HEK293T (cell line): Measurements from ENCODE around the gene ATIC.

Source experiments
- BHLHE40 ChIP-seq: fragments of 450-650 bp; IDR thresholded peaks from 2 replicates; pipeline ENCODE4 v1.6.1; 2016; ENCODE audit warnings: mild to moderate bottlenecking, moderate library complexity, borderline replicate concordance
- FOXA1 ChIP-seq: fragments of 450-650 bp; IDR thresholded peaks from 2 replicates; pipeline ENCODE4 v1.6.1; 2016; ENCODE audit warnings: mild to moderate bottlenecking
- FOXM1 ChIP-seq: fragments of 450-650 bp; IDR thresholded peaks from 2 replicates; pipeline ENCODE4 v1.6.1; 2017; ENCODE audit warnings: mild to moderate bottlenecking, borderline replicate concordance
- HDGF ChIP-seq: fragments of 450-650 bp; IDR thresholded peaks from 2 replicates; pipeline ENCODE4 v1.6.1; 2017; ENCODE audit warnings: antibody characterized with exemption, borderline replicate concordance
- L3MBTL2 ChIP-seq: fragments of 450-650 bp; conservative IDR thresholded peaks from 2 replicates; pipeline ENCODE4 v1.6.1; 2016; ENCODE audit warnings: mild to moderate bottlenecking
- PKNOX1 ChIP-seq: fragments of 450-650 bp; IDR thresholded peaks from 2 replicates; pipeline ENCODE4 v1.6.1; 2016
- SUZ12 ChIP-seq: fragments of 450-650 bp; IDR thresholded peaks from 2 replicates; pipeline ENCODE4 v1.6.1; 2016; ENCODE audit warnings: mild to moderate bottlenecking
- TARDBP ChIP-seq: fragments of 450-650 bp; IDR thresholded peaks from 2 replicates; pipeline ENCODE4 v1.6.1; 2016

- TF ChIP-seq HDGF (no peak), TARDBP (no peak), FOXA1 (no peak), BHLHE40 (no peak), SUZ12 (no peak), FOXM1 (no peak), L3MBTL2 (no peak), PKNOX1 (no peak)
These were observed 66.2 kb downstream of the ATIC start for GRCh38 chr2:215378045-215378444.
